Measurements from ENCODE around the gene KCNH4.

Gene KCNH4

GRCh38 chr17:42118545-42118944 is 62.4 kb downstream of the KCNH4 start:
- no peak for DNase-seq

- DNase-seq = no peak
Observed at GRCh38 chr17:42118126-42118510, 62.8 kb downstream of the KCNH4 start.

- no peak for DNase-seq
Observed at GRCh38 chr17:42117397-42118125, 63.4 kb downstream of the KCNH4 start.

DNA sequence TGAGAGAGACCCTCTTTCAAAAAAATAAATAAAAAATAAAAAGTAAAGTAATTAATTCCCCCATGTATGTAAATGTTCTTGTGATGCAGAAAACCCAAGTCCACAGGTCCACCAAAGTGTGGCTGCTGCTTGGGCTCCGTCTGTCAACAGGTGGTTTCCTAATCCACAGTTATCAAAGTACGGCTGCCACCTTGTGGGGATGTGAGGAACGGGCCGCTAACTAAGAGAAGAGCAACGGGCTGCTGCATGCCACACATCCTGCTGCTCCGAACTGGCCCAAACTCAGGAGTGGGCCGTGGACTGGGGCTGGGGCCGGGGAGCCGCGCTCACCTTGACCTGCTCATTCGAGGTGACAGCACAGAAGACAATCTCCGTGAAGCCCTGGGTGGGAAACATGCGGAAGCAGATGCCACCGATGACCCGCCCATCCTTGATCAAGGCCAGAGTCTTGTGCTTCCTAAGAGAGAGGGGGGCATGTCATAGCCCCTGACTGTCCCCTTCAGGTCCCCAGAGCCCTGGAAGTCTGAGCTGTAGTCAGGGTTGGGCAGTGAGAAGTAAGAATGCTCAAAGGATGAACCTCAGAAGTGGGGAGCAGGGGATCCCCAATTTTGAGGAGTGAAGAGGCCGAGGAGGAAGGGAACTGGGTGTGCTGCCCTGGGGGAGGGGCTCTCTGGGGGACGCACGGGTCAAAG is 64.1 kb downstream of the KCNH4 start:
- DNase-seq = peak in 45 of 51 donors; percentile 12 to 81 (median 46)

GRCh38 chr17:42114118-42114517 is 66.8 kb downstream of the KCNH4 start:
- DNase-seq = no peak

GRCh38 chr17:42113293-42114069 is 67.5 kb downstream of the KCNH4 start:
- no peak for DNase-seq

DNA sequence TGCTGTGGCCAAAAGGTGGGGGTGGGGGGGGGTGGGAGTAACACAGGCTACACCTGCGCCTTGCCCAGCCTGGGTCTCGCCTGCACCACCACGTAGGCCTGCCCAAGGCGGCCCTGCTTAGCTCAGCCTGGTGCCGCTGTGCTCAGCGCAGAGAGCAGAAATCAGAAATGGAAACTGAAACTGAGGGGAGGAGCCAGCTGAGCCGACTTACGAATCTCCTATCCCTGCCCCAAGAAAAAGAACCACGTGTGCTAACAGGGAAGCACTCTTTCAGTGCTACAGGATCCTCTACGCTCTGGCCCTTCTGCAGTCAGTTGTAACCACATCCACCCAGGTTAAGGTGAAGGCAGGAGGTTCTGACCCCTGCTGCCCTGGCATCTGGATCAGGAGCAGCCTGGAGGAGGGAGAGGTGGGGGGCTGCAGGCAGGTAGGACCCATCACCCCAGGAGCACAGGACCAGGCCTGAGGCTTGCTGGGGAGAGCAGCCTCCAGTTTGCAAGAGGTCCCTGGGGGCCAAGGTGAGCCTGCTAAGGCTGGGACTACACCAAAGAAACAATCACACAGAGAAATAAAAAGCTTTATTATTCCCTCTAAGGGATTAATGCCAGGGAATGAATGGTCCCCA is 68.3 kb downstream of the KCNH4 start, which contains the start of gene DHX58:
Gene DHX58 (minus strand): TSS at position 163 of the 625 bp plus-strand sequence. CDS start 822 bp downstream, outside the sequence.
- DNase-seq = peak in 43 of 51 donors; percentile 22 to 74 (median 49)

GRCh38 chr17:42111871-42112551 is 68.9 kb downstream of the KCNH4 start:
- peak in 15 of 51 donors; percentile 18 to 74 (median 47) for DNase-seq

DNA sequence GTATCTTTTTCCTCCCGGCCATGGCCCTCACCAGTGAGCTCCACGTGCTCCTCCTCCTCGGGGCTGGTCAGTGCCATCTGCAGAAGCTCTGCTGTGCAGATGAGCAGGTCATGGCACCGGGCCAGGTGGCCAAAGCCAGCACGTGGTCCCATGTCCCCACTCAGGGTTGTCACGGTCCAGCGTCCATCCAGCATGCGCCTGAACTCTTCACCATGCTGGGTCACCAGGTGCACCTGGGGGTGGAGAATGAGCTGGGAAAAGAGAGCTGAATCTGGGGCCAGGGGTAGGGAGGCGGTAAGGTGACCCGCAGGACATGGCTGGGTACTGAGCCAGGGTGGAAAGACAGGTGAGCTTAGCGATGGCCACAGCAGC is 69.7 kb downstream of the KCNH4 start:
- no peak for DNase-seq

- no peak for DNase-seq
Observed at GRCh38 chr17:42110301-42111264, 70.4 kb downstream of the KCNH4 start.

DNA sequence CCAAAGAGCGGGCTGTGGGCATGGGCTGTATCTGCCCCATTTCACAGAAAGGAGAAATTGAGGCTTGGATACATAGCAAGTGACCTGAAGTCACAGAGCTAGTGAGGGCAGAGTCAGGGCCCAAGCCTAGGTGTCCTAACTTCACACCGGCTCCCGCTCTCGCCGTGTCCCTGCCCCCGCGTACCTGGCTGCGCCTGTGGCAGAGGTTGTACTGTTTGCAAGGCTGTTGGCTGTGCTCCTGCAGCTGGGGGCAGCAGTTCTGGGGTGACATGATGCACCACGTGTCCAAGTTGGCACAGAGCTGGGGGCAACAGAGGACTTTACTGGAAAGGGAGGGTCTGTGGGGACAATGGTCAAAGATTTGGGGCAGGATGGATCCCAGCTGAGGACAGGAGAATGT is 71.9 kb downstream of the KCNH4 start:
- DNase-seq = no peak

- peak in 33 of 51 donors; percentile 12 to 74 (median 46) for DNase-seq
Observed at GRCh38 chr17:42107597-42108576, 73.1 kb downstream of the KCNH4 start.

- no peak for DNase-seq
Observed at GRCh38 chr17:42107124-42107523, 73.8 kb downstream of the KCNH4 start.
